ENCODE measurements around the gene ESR1.
"Not testable (repeated sequence)": the region's sequence is repeated elsewhere in the genome, so short reads cannot be mapped to it uniquely, and the experiment has no call there.

The ESR1 gene

DNA sequence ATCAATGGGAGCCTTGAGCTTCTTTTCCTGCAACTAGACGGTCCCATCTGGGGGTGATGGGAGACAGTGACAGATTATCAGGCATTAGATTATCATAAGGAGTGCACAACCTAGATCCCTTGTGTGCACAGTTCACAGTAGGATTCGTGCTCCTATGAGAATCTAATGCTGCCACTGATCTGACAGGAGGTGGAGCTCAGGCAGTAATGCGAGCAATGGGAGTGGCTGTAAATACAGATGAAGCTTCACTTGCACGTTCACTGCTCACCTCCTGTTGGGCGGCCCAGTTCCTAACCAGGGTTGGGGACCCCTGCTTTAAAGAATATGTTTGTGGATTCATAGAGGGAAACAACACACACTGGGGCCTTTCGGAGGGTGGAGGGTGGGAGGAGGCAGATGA lies 180.7 kb downstream of the ESR1 start:
- not testable (repeated sequence) for DNase-seq (ENCODE audit: low spot score)

DNA sequence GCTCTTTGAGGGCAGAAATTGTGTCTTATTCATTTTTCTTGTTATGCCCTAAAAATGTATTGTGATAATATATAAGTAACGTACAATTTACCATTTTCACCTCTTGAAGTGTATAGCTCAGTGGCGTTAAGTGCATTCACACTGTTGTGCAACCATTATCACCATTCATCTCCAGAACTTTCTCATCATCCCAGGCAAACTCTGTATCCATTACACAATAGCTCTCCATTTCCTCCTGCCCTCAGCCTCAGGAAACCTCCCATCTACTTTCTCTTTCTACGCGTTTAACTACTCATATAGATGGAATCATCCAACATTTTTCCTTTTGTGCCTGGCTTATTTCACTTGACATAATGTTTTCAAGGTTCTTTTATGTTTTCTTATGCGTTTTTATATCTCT lies 184.6 kb downstream of the ESR1 start:
- DNase-seq (ENCODE audit: low spot score): no peak

DNA sequence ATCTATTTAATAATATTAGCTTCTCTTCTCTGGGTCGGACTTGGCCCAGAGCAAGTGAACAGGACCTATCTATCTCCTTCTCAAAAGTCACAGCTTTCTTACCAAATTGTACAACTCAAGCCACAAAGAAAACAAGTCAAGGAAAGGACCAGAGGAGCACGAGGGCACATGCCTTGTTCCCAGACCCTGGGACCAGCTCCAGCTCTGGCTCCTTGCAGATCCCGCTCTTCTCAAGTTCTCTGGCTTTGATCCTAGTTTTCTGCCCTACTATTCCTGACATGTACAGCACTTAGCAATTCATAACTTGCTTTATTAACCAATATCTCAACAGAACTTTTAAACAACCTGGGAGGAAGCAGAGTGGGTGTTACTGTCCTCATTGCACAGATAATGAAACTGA lies 185.9 kb downstream of the ESR1 start:
- DNase-seq (ENCODE audit: low spot score): no peak

DNA sequence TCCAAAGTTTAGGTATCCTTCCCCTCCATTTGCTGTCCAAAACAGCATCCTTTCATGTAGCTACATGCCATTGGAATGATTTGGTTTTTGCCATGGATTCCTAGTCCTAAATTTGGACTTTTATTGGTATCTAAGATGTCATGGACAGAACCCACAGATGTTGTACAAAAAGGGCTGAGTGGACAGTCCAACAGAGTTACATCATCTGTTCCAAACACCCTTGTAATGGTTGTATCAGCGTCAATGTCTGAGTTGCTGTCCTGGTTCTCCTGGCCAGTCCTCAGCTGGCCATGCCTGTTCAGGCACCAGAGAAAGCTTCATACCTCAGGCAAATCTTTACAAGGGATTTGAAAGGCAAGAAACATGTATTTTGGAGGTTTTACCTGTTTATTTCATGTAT lies 191.3 kb downstream of the ESR1 start:
- DNase-seq (ENCODE audit: low spot score): no peak

DNA sequence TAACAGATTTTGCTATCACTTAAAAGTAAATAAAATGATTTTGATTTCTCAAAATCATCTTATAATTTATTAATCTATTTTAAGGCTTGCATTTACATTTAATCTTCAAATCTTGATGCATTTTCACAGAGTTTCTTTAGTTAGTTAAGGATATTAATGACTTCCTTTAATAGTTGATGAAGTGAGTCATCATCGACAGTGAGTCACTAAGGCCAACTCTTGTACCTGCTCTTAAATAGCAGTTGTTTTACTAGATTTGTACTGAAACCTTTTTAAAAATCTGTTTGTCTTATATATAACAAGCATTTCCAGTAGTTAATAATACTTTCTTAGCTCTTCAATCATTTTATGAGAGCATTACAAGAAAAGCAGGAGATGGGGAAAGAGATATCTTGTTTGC lies 191.7 kb downstream of the ESR1 start:
- no peak for DNase-seq (ENCODE audit: low spot score)

DNA sequence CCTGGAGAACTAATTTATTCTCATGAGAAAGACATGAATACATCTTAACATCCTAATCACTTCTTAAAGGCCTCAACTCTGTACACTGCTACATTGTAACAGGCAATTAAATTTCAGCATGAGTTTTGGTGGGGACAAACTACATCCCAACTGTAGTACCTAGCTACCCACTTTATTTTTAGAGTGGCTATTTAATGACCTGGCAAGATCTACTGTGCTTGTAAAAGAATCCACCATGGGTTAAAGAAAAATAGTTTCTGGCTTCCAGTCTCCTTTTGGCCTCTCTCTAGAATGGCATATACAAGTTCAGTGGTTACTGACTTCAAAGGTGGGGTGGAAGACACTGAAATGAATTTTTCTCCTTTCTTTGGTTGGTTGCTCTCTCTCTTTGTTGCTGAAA lies 193.9 kb downstream of the ESR1 start:
- DNase-seq (ENCODE audit: low spot score): no peak

DNA sequence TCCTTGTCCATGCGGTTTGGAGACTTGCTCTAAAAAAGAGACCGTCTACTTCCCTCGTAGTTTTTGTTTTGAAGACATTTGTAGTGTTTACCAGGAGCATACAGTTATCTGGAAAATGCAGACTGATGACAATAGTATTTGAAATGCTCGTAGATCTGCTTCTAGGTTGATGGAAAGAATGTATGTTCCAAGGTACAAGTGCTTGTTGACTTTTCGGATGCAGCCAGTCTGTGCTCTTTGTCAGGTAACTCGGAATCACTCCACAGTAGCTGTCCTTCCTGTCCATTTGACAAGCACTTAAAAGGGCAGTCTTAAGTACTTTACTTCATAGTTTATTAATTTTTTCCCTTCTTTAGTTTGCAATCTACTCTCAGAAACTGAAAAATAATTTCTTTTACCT lies 194.8 kb downstream of the ESR1 start:
- DNase-seq (ENCODE audit: low spot score): no peak

DNA sequence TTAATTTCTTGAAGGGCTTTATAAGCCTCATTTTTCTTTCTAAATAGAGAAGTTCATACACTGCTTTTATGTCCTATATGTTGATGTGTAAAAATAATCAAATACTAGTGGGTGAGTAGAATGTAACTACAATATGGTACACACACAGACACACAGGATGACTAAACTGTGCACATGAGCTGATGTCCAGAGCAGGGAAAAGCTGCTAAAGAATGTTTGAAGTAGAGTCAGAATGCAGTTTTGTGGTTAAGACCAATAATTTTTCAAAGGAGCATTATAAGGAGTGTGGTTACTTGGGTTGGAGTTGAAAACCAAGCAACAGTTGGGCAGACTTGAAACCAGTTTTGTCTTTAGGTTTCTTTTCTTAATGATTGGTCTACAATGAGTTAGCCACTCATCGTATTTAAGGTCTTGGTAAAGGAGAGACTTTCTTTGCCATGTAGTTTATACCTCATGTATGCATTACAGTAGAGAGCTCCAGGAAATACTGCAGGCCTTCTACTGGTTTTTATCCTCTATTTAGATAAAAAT lies 196.6 kb downstream of the ESR1 start:
- no peak for DNase-seq (ENCODE audit: low spot score)

DNA sequence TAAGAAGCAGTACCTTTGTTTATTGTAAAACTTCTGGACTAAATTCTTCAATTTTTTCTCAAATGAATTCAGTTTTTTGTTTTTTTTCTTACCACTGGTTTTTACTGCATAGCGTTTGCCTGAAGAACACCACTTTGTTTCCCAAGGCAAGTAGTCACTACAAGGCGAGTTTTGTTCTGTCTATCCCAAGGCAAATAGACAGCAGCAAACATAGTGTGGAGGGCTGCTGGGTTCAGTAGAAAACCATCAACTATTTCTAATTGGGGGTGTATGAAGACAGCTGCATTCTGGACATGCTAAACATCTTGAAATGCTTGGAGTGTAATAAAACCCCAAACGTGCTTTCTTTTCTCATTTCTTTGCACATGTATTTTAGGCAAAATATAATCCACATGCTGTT lies 197.4 kb downstream of the ESR1 start:
- no peak for DNase-seq (ENCODE audit: low spot score)

DNA sequence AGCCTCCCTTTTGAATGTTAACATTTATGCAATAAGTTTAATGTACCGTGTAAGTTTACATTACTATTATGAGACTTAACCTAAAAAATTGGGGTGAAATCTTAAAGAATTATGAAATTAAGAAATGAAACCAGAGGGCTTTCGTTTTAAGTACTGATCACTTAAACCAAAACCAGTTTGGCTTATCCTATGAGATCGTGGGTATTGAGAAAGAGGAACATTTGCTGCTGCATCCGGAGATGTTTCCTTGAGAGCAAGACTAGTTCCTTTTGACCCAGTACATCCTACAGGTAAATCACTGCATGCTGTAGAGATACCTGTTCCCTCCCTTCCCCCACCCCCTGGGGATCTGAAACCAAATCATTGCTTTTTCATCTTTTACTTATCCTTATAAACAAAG lies 201.3 kb downstream of the ESR1 start:
- no peak for DNase-seq (ENCODE audit: low spot score)

DNA sequence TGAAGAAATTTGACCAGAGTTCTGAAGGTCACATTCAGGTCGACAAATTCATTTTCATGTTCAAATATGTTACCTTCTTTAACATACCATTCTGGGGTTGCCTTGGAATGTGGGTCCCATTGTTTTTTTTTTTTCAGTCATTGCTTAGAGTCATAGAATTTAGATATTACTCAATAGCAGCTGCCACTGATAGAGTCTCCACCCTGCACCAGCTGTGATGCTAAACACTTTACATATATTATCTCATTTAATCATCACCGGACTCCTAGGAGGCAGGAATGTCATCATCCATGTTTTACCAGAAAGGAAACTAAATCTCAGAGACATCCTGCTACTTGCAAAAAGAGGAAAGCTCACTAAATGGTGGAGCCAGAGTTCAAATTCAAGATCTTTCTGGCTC lies 204.7 kb downstream of the ESR1 start:
- no peak for DNase-seq (ENCODE audit: low spot score)

DNA sequence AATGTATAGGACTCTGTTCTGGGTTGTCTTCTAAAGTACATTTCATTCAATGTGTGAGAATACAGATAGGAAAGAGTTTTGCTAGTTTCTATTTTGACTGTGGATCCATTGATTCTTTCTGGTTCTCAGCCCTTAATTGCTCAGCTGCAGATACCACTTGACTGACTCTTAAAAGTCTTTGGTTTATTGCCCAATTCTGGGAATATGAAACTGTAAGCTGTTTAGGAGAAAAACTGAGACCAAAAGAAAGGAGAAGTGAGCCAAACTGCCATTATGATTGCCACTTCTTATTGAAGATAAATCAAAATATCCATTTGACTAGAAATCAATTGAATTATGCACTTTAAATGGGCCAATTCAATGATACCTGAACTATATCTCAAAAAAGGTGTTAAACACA lies 211.4 kb downstream of the ESR1 start:
- DNase-seq (ENCODE audit: low spot score): no peak

DNA sequence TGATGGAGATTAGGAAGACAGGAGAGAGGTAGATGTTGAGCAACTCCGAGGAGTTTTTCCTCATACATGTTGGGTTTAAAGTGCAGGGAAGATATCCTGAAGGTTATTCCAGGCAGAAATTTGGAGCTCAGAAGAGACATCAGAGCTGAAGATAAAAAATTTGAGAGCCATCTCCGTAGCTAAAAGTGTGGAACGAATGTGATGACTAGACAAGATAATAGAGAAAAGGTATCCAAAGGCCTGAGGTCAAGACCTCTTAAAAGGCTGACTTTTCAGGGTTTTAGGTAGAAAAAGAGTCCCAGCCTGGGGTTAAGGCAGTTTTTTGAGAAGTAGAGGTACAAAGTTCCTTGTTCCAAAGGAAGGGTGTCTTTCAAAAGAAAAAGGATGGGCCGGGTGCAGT lies 214.8 kb downstream of the ESR1 start:
- DNase-seq (ENCODE audit: low spot score): no peak

DNA sequence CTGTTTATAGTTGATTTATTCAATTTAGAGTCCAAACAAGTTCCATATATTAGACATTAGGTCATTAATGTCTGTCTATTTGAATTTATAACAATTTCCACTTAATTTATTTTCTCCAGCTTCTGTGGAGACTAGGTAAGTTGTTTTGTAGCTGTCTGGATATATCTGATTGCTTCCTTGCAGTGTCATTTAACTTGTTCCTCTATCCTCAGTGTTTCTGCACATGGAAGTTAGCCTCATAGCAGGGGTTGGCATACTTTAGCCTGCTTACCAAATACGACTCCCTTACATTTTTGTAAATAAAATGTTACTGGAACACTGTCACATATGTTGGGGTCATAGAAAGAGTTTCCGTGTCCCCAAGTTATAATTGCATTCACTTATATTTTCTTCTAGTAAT lies 216.1 kb downstream of the ESR1 start:
- DNase-seq (ENCODE audit: low spot score): no peak

DNA sequence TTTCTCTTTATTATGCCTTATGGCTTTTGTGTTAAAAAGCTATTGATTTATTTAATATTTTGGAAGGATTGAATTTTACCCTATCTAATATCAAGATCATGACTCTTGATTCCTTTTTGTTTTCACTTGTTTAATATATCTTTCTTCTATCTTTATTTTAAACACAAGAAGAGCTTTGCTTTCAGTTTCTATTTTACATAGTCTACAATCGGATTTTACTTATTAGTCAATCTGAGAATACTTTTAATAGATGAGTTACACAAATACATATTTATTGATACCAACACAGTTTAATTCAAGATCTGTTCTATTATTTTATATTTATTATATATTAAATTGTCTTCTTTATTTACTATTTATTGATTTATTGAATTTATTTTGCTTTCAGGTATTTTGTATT lies 218.8 kb downstream of the ESR1 start:
- DNase-seq (ENCODE audit: low spot score): no peak

DNA sequence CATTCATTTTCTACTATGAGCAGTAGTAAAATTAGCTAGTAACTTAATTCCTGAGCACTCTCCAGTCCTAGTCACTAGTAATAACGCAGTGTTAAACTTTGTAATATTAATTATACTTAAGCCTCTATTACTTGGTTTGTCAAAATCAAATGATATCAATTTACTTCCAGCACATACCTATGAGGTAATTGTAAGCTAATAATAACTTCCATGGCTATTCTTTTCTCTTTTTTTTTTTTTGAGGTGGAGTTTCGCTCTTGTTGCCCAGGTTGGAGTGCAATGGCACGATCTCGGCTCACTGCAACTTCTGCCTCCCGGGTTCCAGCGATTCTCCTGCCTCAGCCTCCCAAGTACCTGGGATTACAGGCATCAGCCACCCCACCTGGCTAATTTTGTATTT lies 219.3 kb downstream of the ESR1 start:
- not testable (repeated sequence) for DNase-seq (ENCODE audit: low spot score)

DNA sequence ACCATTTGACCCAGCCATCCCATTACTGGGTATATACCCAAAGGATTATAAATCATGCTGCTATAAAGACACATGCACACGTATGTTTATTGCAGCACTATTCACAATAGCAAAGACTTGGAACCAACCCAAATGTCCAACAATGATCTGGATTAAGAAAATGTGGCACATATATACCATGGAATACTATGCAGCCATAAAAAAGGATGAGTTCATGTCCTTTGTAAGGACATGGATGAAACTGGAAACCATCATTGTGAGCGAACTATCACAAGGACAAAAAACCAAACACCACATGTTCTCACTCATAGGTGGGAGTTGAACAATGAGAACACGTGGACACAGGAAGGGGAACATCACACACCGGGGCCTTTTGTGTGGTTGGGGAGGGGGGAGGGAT lies 226.3 kb downstream of the ESR1 start:
- not testable (repeated sequence) for DNase-seq (ENCODE audit: low spot score)

DNA sequence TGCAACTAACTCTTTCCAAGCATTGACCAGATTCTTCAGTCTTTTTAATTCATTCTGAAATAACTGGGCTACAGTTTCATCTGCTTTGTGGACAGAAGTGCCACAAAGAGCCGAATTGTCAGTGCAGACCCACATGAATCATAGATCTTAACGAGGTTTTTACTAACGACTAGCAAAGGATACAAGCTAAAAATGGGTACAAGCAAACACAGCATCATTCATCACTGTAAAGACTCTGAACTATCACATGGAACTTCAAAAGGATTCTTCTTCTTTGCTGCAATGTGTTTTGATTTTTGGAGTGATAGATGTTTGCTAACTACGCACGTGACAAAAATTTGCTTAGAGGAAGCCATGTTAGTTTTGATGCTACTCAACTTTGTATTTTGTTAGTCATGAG lies 227.1 kb downstream of the ESR1 start:
- DNase-seq (ENCODE audit: low spot score): no peak

DNA sequence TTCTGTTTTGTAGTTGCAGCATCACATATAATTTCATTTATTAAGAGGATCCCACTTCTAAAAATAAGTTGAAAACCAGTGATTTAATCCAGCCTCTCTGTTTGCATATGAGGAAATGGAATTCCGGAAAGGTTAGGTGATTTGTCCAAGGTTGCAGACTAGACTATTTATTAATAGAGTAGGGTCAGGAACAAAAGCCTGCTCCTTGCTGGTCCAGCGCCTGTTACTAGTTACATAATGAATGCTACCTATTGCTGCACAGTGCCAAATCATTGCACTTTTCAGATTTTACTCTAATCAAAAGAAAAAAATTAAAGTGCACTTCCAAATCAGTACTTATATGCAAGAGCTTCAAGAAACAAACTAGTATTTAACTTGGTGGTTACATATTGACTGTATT lies 238.6 kb downstream of the ESR1 start:
- no peak for DNase-seq (ENCODE audit: low spot score)

DNA sequence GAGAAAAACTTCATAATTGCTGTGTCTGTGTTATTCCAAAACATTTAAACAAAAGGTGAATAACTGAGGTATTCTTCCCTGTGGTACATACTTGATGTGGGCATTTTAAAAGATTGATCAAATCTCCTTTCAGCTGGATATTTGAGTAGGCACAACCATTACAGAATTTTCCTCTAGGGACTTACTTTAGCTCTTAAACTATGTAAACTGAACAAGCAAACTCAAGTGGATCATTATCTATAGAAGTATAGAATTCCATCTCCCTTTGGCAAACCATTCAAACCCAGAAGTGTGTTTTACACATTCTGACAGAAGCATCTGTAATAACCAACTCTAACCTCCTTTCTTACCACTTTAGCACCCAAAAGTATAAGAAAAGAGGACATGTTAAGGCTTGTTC lies 241.4 kb downstream of the ESR1 start:
- no peak for DNase-seq (ENCODE audit: low spot score)

DNA sequence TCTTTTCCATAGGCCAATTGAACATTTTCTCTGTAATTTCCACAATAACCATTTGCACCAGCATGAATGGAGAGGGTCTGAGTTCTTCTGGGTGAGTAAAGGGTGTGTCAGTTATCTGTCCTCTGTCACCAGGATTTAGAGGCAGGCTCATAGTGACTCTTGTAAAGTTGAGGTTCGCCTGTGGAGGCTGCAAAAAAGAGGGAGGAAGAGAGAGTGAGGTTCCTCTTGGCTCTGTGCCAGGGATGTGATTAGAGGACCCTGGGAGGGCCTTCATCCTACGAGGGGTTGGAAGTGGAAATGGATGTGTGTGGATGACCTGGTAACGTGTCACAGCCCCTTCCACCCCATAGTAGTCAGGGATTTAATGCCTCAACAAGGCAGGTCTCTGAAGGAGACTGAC lies 242.0 kb downstream of the ESR1 start:
- DNase-seq (ENCODE audit: low spot score): no peak

DNA sequence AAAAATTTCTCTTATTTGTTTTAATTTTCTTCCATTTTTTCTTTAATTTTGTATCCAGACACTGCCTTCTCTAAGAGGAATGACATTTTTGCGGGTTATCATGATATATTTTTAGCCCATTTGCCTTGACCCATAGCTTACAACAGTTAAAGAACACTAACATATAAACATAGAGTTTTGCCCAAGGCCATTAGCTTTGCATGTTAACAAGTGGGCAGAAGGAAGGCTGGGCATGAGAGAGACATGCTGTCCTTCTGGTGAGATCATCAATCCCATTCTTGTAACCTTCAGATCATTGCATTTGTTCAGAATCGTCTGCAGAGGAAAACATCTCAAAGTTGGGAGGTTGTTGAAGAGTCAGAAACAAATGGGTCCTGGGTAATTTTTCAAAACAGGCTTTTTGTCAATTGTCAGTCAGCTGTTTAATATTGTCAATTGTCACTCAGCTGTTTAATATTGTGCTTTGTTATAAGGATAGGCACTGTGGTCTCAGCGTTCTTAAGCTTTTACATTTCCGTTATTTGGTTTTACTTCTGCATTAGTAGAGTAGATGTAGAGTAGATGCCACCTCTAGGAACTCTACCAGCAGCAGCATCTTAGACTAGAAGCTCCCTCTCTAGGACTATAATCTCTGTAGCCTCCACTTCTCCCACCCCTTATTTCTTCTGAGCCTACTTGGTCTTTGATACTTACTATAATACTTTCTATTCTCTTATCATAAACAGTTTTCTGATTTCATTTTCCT lies 243.1 kb downstream of the ESR1 start:
- DNase-seq (ENCODE audit: low spot score): no peak

DNA sequence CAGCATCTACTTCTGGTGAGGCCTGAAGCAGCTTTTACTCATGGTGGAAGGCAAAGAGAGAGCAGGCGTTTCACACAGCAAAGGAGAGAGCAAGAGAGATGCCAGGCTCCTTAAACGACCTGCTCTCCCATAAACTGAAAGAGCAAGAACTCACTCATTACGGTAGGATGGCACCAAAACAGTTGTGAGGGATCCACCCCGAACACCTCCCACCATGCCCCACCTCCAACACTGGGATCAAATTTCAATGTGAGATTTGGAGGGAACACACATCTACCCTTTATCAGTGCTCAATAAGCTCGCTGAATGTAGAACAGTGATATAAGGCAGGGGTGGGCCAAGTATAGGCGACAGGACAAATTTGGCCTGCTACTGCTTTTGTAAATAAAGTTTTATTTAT lies 244.6 kb downstream of the ESR1 start:
- DNase-seq (ENCODE audit: low spot score): no peak

DNA sequence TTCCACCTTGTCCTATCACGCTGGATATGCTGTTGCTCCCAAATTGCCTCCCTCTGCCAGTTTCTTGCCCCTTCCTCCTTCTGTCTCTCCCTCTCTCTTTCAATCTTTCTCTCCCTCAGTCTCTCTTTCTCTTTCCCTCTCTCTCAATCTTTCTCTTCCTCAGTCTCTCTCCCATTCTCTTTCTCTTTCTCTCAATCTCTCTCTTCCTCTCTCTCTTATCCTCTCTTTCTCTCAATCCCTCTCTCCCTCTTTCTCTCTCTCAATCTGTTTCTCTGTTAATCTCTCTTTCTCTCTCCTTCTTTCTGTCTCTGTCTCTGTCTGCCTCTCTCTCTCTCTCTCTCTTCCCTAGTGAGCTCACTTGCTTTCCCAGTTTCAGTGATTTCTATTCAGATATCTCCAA lies 245.8 kb downstream of the ESR1 start:
- DNase-seq (ENCODE audit: low spot score): no peak

Measured in Ammon's horn (tissue), 1 donor.